Esophagus (tissue), 2 donors: Measurements from ENCODE around the gene SIRT1. TPM values are rescaled to one million over a fixed set of nuclear protein-coding genes. Genes with fewer than 3 reads are reported as not detected.

ENCODE experiments used
- H3K27ac ChIP-seq, 2 donors: one replicate each; pipeline ENCODE4 v1.5.1; 2013; ENCODE audit warnings: low read depth in 2 of 2, mild to moderate bottlenecking in 2 of 2, inconsistent platforms in 1 of 2, low read length in 1 of 2, moderate library complexity in 1 of 2
- H3K27me3 ChIP-seq, 2 donors: one replicate each; pipeline ENCODE4 v1.6.1; 2013; ENCODE audit warnings: low read length in 2 of 2, control low read depth in 1 of 2, mild to moderate bottlenecking in 1 of 2; ENCODE audit not compliant: insufficient read depth in 2 of 2, control insufficient read depth in 1 of 2
- H3K36me3 ChIP-seq, 2 donors: one replicate each; pipeline ENCODE4 v1.6.1; 2013; ENCODE audit warnings: low read length in 1 of 2; ENCODE audit not compliant: control insufficient read depth in 2 of 2, insufficient read depth in 2 of 2
- H3K4me1 ChIP-seq, 2 donors: one replicate each; pipeline ENCODE4 v1.6.1; 2013; ENCODE audit warnings: low read length in 1 of 2; ENCODE audit not compliant: control insufficient read depth in 2 of 2, insufficient read depth in 2 of 2
- H3K4me3 ChIP-seq, 2 donors: one replicate each; pipeline ENCODE4 v1.5.1; 2013; ENCODE audit warnings: low read length in 2 of 2, mild to moderate bottlenecking in 2 of 2, low read depth in 1 of 2, moderate library complexity in 1 of 2
- H3K9me3 ChIP-seq, 2 donors: one replicate each; pipeline ENCODE4 v1.6.1; 2013; ENCODE audit warnings: mild to moderate bottlenecking in 2 of 2, low read depth in 1 of 2, low read length in 1 of 2, moderate library complexity in 1 of 2; ENCODE audit not compliant: control insufficient read depth in 2 of 2, insufficient read depth in 1 of 2
- WGBS, 2 donors: extraction: QIAGEN DNeasy Blood & Tissue Kit; methylation state at CpG; one replicate each; pipeline ENCODE4 v1.1.7; 2013; 5-methylcytosine and 5-hydroxymethylcytosine counted together
- polyA plus RNA-seq, 2 donors: library from polyadenylated mRNA; stranded (reverse); fragments of 200-250 nt; gene quantifications; one replicate each; pipeline ENCODE4 v1.2.3, GENCODE V29; 2013
- donor health status: healthy with polysubstance abuse.
- donor health status: Bipolar disorder and iron deficiency.

SIRT1 gene
- polyA plus RNA-seq, 2 donors = 5.6 to 6.5 TPM

DNA sequence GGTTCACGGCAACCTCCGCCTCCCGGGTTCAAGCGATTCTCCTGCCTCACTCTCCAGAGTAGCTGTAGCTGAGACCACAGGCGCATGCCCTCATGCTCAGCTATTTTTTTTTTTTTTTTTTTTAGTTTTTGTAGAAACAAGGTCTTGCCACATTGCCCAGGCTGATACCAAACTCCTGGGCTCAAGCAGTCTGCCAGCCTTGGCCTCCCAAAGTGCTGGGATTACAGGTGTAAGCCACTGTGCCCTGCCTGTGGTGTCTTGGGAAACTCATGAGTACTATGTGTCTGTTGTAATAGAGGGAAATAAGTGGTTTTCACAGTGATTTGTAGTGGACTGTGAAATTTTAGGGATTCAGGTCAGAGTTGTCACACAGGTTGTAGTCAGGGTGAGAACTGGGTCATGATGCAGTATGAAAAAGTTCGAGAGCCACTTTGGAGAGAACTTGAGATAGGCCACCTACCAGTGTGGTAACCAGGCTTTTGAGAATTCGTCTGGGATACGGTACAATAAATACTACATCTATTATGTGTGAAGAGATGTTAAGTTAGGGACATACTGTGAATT, 30.4 kb downstream of the SIRT1 start:
- Histone ChIP-seq H3K9me3 (no peaks in the 10 kb centered on the region), H3K4me1 (no peaks in the 10 kb centered on the region), H3K27me3 (no peaks in the 10 kb centered on the region), H3K36me3 (peaks cover 8 to 13% of the 10 kb centered on the region in 2 donors), H3K27ac (no peak overlapping the region), H3K4me3 (no peak overlapping the region)
- 94 to 95% methylated on average over 8 of the region's 8 CpGs for whole genome bisulfite sequencing, 2 donors

DNA sequence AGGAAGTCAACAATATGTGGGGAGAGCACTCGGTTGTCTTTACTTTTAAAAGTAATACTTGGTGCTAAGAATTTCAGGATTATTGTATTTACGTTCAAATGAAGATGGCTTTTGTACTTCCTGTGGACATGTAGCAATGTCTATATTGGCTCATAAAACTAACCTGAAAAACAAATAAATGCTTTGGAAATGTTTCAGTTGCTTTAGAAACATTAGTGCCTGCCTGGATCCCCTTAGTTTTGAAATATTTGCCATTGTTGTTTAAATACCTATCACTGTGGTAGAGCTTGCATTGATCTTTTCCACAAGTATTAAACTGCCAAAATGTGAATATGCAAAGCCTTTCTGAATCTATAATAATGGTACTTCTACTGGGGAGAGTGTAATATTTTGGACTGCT, 32.7 kb downstream of the SIRT1 start:
- Histone ChIP-seq H3K27ac (no peak overlapping the region), H3K4me3 (no peak overlapping the region), H3K9me3 (no peaks in the 10 kb centered on the region), H3K27me3 (no peaks in the 10 kb centered on the region), H3K4me1 (no peaks in the 10 kb centered on the region), H3K36me3 (peaks cover 5 to 10% of the 10 kb centered on the region in 2 donors)
- WGBS, 2 donors = 79 to 86% methylated on average over 2 of the region's 2 CpGs

DNA sequence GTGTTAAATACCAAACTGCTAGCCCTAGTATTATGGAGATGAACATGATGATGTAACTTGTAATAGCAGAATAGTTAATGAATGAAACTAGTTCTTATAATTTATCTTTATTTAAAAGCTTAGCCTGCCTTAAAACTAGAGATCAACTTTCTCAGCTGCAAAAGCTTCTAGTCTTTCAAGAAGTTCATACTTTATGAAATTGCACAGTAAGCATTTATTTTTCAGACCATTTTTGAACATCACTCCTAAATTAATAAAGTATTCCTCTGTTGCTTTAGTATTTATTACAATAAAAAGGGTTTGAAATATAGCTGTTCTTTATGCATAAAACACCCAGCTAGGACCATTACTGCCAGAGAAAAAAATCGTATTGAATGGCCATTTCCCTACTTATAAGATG, 33.2 kb downstream of the SIRT1 start:
- no peaks in the 10 kb centered on the region for H3K4me1 ChIP-seq
- no peaks in the 10 kb centered on the region for H3K9me3 ChIP-seq
- 71 to 76% methylated on average over 1 of the region's 1 CpG for WGBS, 2 donors
- no peaks in the 10 kb centered on the region for H3K27me3 ChIP-seq
- no peak overlapping the region for H3K27ac ChIP-seq
- H3K4me3 ChIP-seq = no peak overlapping the region
- peaks cover 5 to 10% of the 10 kb centered on the region in 2 donors for H3K36me3 ChIP-seq

DNA sequence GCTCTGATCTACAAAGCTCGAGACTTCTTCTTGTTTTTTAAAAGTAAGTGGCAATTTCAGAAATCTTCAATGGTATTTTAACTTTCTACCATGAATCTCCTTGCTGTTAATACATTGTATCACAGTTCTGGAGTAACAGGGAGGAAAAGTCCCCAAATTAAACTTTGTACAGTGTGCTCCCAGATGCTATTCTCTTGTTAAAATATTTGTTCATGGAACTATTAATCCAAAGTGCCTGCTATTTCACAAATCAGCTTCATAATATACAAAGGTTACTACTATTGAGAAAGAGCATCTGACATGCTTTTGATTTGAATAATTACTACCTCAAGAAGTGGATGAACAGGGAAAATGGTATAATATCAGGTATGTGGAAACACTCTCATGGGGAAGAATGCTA, 36.6 kb downstream of the SIRT1 start:
- Histone ChIP-seq H3K36me3 (peaks cover 5 to 7% of the 10 kb centered on the region in 2 donors), H3K9me3 (no peaks in the 10 kb centered on the region), H3K4me1 (no peaks in the 10 kb centered on the region), H3K27me3 (no peaks in the 10 kb centered on the region), H3K4me3 (no peak overlapping the region), H3K27ac (no peak overlapping the region)
- whole genome bisulfite sequencing, 2 donors = 86 to 91% methylated on average over 1 of the region's 1 CpG

DNA sequence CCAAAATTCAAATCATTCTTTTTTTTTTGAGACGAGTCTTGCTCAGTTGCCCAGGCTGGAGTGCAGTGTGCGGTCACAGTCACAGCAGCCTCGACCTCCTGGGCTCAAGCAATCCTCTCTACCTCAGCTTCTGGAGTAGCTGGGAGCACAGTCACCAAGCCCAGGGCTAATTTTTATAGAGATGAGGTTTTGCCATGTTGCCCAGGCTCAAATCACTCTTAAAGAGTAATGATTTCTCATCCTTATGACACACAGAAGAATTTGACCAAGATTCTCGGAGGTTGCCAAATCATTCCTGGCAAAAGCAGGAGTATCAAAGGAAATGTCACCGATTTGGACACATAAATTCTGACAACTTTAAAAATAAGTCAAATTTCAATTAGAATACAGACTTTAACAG, 39.1 kb downstream of the SIRT1 start:
- no peak overlapping the region for H3K4me3 ChIP-seq
- WGBS, 2 donors = 94 to 97% methylated on average over 5 of the region's 5 CpGs
- no peak overlapping the region for H3K27ac ChIP-seq
- H3K36me3 ChIP-seq = peaks cover 1 to 3% of the 10 kb centered on the region in 2 donors
- H3K4me1 ChIP-seq = no peaks in the 10 kb centered on the region
- no peaks in the 10 kb centered on the region for H3K27me3 ChIP-seq
- H3K9me3 ChIP-seq = no peaks in the 10 kb centered on the region

DNA sequence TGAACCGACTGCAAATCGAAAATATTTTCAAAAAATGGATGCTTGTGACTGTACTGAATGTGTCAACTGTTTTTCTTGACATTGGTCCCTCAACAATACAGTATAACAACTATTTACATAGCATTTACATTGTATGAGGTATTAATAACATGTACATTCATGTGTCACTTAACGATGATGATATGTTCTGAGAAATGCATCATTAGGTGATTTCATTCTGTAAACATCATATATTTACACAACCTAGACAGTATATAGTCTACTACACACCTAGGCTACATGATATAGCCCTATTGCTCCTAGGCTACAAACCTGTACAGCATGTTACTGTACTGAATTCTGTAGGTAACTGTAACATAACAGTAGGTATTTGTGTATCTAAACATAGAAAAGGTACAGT, 39.7 kb downstream of the SIRT1 start:
- no peaks in the 10 kb centered on the region for H3K4me1 ChIP-seq
- no peaks in the 10 kb centered on the region for H3K9me3 ChIP-seq
- no peak overlapping the region for H3K27ac ChIP-seq
- H3K27me3 ChIP-seq = no peaks in the 10 kb centered on the region
- no peaks in the 10 kb centered on the region for H3K36me3 ChIP-seq
- no peak overlapping the region for H3K4me3 ChIP-seq
- 94 to 96% methylated on average over 3 of the region's 3 CpGs for WGBS, 2 donors

DNA sequence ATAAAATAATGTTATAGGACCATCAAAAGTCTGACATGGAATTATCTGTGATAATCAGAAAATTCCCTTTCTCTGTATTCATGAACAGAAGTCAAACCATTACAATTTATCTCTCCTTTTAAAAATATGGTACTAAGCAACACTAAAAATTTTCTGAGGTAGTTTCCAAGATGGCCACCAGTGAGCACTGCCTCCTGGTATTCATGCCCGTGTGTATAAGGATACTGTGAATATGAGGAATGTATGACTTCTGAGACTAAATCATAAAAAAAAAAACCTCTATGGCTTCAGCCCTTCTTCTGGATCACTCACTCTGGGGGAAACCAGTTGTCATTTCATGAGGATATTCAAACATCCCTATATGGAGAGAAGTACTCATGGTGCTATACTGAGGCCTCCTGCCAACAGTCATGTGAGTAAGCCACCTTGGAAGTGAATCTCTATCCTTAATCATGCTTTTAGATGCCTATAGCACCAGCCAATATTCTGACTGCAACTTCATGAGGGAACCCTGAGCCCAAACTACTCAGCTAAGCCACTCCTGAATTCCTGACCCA, 41.1 kb downstream of the SIRT1 start:
- Histone ChIP-seq H3K4me3 (no peak overlapping the region), H3K27ac (no peak overlapping the region), H3K4me1 (no peaks in the 10 kb centered on the region), H3K36me3 (no peaks in the 10 kb centered on the region), H3K27me3 (no peaks in the 10 kb centered on the region), H3K9me3 (no peaks in the 10 kb centered on the region)
- WGBS, 2 donors = 80 to 89% methylated on average over 1 of the region's 1 CpG

DNA sequence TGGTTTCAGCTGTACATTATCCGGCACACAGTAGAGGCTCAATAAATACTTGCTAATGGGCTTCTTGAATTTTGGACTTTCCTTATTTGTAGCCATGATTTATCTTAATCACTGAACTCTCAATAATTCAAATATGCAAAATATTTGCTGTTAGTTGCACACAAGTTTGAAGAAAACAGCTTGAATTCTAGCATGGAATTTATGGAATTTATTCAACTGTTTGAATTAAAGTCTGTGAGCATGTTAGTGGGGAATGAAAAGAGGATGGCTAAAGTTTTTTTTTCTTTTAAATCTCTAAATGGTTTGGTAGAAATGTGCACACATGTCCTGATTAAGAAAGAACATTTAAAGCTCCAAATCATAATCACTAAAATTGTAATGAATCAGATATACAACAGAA, 42.5 kb downstream of the SIRT1 start:
- no peaks in the 10 kb centered on the region for H3K4me1 ChIP-seq
- no peak overlapping the region for H3K27ac ChIP-seq
- WGBS, 2 donors = 97 to 100% methylated on average over 1 of the region's 1 CpG
- H3K36me3 ChIP-seq = peaks cover 0 to 3% of the 10 kb centered on the region in 2 donors
- no peaks in the 10 kb centered on the region for H3K27me3 ChIP-seq
- no peak overlapping the region for H3K4me3 ChIP-seq
- H3K9me3 ChIP-seq = no peaks in the 10 kb centered on the region

DNA sequence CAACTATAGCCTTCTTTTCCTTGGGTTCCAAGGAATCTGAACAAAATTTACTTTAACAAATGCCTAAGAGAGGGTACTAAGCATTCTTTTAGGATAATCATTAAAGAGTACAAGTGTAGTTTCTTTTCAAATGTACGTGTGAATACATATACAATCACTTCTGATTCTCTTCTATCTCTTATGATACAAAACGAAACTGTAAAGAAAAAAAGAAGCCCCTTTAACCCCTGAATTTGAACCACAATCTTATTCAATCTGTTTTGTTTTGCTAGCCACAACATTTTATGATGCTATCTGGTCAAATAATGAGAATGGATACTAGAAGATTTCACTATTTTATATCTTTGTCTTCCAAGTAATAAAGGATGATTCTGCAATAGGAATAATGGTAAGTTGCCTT, 48.7 kb downstream of the SIRT1 start:
- Histone ChIP-seq H3K4me3 (no peak overlapping the region), H3K9me3 (no peaks in the 10 kb centered on the region), H3K36me3 (peaks cover 3 to 4% of the 10 kb centered on the region in 2 donors), H3K4me1 (no peaks in the 10 kb centered on the region), H3K27me3 (no peaks in the 10 kb centered on the region), H3K27ac (no peak overlapping the region)
- 77 to 83% methylated on average over 2 of the region's 2 CpGs for WGBS, 2 donors

DNA sequence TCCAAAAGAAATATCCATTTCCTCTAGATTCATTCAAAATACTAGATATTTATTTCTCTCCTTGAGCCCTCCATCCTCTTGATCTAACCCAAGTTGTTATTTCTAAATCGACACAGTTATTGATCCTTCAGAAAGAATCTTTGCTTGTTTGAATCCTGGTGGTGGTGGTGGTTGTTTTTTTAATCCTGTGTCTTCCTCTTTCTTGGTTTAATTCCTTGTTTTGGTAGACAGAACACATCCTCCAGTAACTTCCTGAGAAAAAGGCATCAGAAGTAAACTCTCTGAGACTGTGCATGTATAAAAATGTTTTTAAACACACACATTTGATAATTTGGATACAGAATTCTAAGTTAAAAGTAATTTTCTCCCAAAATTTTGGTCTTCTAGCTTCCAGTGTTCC, 49.9 kb downstream of the SIRT1 start:
- no peak overlapping the region for H3K4me3 ChIP-seq
- H3K27ac ChIP-seq = no peak overlapping the region
- H3K9me3 ChIP-seq = no peaks in the 10 kb centered on the region
- no peaks in the 10 kb centered on the region for H3K4me1 ChIP-seq
- H3K36me3 ChIP-seq = peaks cover 3 to 6% of the 10 kb centered on the region in 2 donors
- WGBS, 2 donors = 77 to 84% methylated on average over 1 of the region's 1 CpG
- H3K27me3 ChIP-seq = no peaks in the 10 kb centered on the region
